HG02759 (cell line): ENCODE measurements around the gene CADM1.

Source experiments
- ATAC-seq: cut with Tn5 transposase; IDR thresholded peaks from one replicate; pipeline ENCODE4 v1.9.1; 2021; ENCODE audit warnings: mild to moderate bottlenecking, moderate library complexity; ENCODE audit not compliant: unreplicated experiment

CADM1 gene

GRCh38 chr11:115219376-115219775 is 284.8 kb downstream of the CADM1 start:
- no peak for ATAC-seq

GRCh38 chr11:115217726-115218311 is 286.4 kb downstream of the CADM1 start:
- no peak for ATAC-seq

- no peak for ATAC-seq
Observed at GRCh38 chr11:115215694-115216617, 288.3 kb downstream of the CADM1 start.

- no peak for ATAC-seq
Observed at GRCh38 chr11:115214644-115215234, 289.5 kb downstream of the CADM1 start.

GRCh38 chr11:115213007-115213406 is 291.2 kb downstream of the CADM1 start:
- ATAC-seq, result no peak

GRCh38 chr11:115208808-115209259 is 295.4 kb downstream of the CADM1 start:
- ATAC-seq, result no peak

- no peak for ATAC-seq
Observed at GRCh38 chr11:115207916-115208315, 296.3 kb downstream of the CADM1 start.

- no peak for ATAC-seq
Observed at GRCh38 chr11:115207166-115207591, 297.0 kb downstream of the CADM1 start.

- no peak for ATAC-seq
Observed at GRCh38 chr11:115206365-115207022, 297.7 kb downstream of the CADM1 start.

- ATAC-seq, result no peak
Observed at GRCh38 chr11:115202900-115203552, 301.2 kb downstream of the CADM1 start.

- ATAC-seq, result no peak
Observed at GRCh38 chr11:115202074-115202473, 302.1 kb downstream of the CADM1 start.

- no peak for ATAC-seq
Observed at GRCh38 chr11:115201111-115201792, 303.0 kb downstream of the CADM1 start.

- ATAC-seq, result no peak
Observed at GRCh38 chr11:115199481-115200069, 304.6 kb downstream of the CADM1 start.

- ATAC-seq, result no peak
Observed at GRCh38 chr11:115198321-115198741, 305.9 kb downstream of the CADM1 start.

GRCh38 chr11:115197433-115197832 is 306.8 kb downstream of the CADM1 start:
- ATAC-seq, result no peak

- no peak for ATAC-seq
Observed at GRCh38 chr11:115197031-115197430, 307.2 kb downstream of the CADM1 start.

GRCh38 chr11:115194802-115195110 is 309.5 kb downstream of the CADM1 start:
- ATAC-seq, result peak; percentile 9

- ATAC-seq, result peak; percentile 63
Observed at GRCh38 chr11:115193914-115194801, 310.1 kb downstream of the CADM1 start.

- no peak for ATAC-seq
Observed at GRCh38 chr11:115191761-115192160, 312.5 kb downstream of the CADM1 start.
